HepG2 (cell line): Measurements from ENCODE around the gene NFE2L1. TPM values are rescaled to one million over a fixed set of nuclear protein-coding genes. Genes with fewer than 3 reads are reported as not detected.

Source experiments
- BHLHE40 ChIP-seq: IDR thresholded peaks from 2 replicates; pipeline ENCODE4 v1.6.1; 2011; ENCODE audit warnings: low read length, improper control_type of control experiment
- BORCS8-MEF2B ChIP-seq: sonication (generic); formaldehyde crosslinking; IDR thresholded peaks from 2 replicates; pipeline ENCODE4 v1.8.0; 2022; ENCODE audit warnings: mild to moderate bottlenecking, missing genetic modification reagents
- CENPT ChIP-seq: sonication (generic); formaldehyde crosslinking; IDR thresholded peaks from 2 replicates; pipeline ENCODE4 v1.8.0; 2022; ENCODE audit warnings: low read depth, mild to moderate bottlenecking, moderate library complexity, missing genetic modification reagents
- CHCHD3 ChIP-seq: sonication (generic); formaldehyde crosslinking; IDR thresholded peaks from 2 replicates; pipeline ENCODE4 v1.8.0; 2022; ENCODE audit warnings: mild to moderate bottlenecking, missing genetic modification reagents, moderate library complexity
- HDAC2 ChIP-seq: sonication (generic); formaldehyde crosslinking; IDR thresholded peaks from 2 replicates; pipeline ENCODE4 v1.4.0; 2020; ENCODE audit warnings: missing genetic modification reagents
- ISL2 ChIP-seq: sonication (generic); formaldehyde crosslinking; IDR thresholded peaks from 2 replicates; pipeline ENCODE4 v1.5.0; 2020; ENCODE audit warnings: missing genetic modification reagents
- JDP2 ChIP-seq: sonication (generic); formaldehyde crosslinking; IDR thresholded peaks from 2 replicates; pipeline ENCODE4 v1.8.1; 2022; ENCODE audit warnings: missing genetic modification reagents, borderline replicate concordance
- KDM6A ChIP-seq: IDR thresholded peaks from 2 replicates; pipeline ENCODE4 v1.6.1; 2016; ENCODE audit warnings: low read depth
- MBD4 ChIP-seq: IDR thresholded peaks from 2 replicates; pipeline ENCODE4 v1.6.1; 2012; ENCODE audit warnings: low read length, inconsistent platforms, borderline replicate concordance
- MEF2D ChIP-seq: sonication (generic); formaldehyde crosslinking; IDR thresholded peaks from 2 replicates; pipeline ENCODE4 v1.5.1; 2020; ENCODE audit warnings: mild to moderate bottlenecking, missing genetic modification reagents
- SIX1 ChIP-seq: sonication (generic); formaldehyde crosslinking; IDR thresholded peaks from 2 replicates; pipeline ENCODE4 v1.4.0; 2020; ENCODE audit warnings: missing genetic modification reagents, borderline replicate concordance
- SNAPC2 ChIP-seq: sonication (generic); formaldehyde crosslinking; IDR thresholded peaks from 2 replicates; pipeline ENCODE4 v1.8.1; 2022; ENCODE audit warnings: mild to moderate bottlenecking, missing genetic modification reagents
- TAF1 ChIP-seq: sonication (generic); formaldehyde crosslinking; IDR thresholded peaks from 2 replicates; pipeline ENCODE4 v1.4.0; 2020; ENCODE audit warnings: missing genetic modification reagents
- TBL1XR1 ChIP-seq: fragments of 150-350 bp; IDR thresholded peaks from 2 replicates; pipeline ENCODE4 v1.6.1; 2014; ENCODE audit warnings: borderline replicate concordance, low read length; ENCODE audit not compliant: partially characterized antibody
- ZBTB8A ChIP-seq: sonication (generic); formaldehyde crosslinking; IDR thresholded peaks from 2 replicates; pipeline ENCODE4 v1.4.0; 2020; ENCODE audit warnings: mild to moderate bottlenecking, low read depth, missing genetic modification reagents, borderline replicate concordance
- ZKSCAN1 ChIP-seq: fragments of 150-350 bp; IDR thresholded peaks from 2 replicates; pipeline ENCODE4 v1.6.1; 2014; ENCODE audit warnings: low read length
- ZNF331 ChIP-seq: sonication (generic); formaldehyde crosslinking; IDR thresholded peaks from 2 replicates; pipeline ENCODE4 v1.4.0; 2020; ENCODE audit warnings: missing genetic modification reagents
- ZNF343 ChIP-seq: sonication (generic); formaldehyde crosslinking; IDR thresholded peaks from 2 replicates; pipeline ENCODE4 v1.4.0; 2020; ENCODE audit warnings: mild to moderate bottlenecking, missing genetic modification reagents
- ZNF501 ChIP-seq: sonication (generic); formaldehyde crosslinking; IDR thresholded peaks from 2 replicates; pipeline ENCODE4 v1.5.1; 2020; ENCODE audit warnings: mild to moderate bottlenecking, moderate library complexity, missing genetic modification reagents
- polyA plus RNA-seq, 8 experiments: library from polyadenylated mRNA; depleted of rRNA in 3 of 8; stranded (reverse) in 7 of 8; unstranded in 1 of 8; fragments of >200 nt; fragmentation: Illumina TruSeq in 4 of 8; extraction: Trizol in 4 of 8; gene quantifications; 2 replicates each; pipeline versions ENCODE4 v1.2.1 to v1.2.3, GENCODE V29; 2011 to 2016; ENCODE audit warnings: low read depth in 4 of 8, missing spikeins in 1 of 8, mixed read lengths in 1 of 8; ENCODE audit not compliant: insufficient read depth in 1 of 8
- total RNA-seq, 5 experiments: library from RNA; depleted of rRNA; stranded (reverse); fragments of >200 nt; fragmentation: Illumina TruSeq; extraction: Trizol; gene quantifications; 2 replicates each; pipeline ENCODE4 v1.2.3, GENCODE V29; 2016; ENCODE audit warnings: low read depth in 1 of 5
- TF ChIP-seq, protein P1 (sequence below): sonication (generic); formaldehyde crosslinking; IDR thresholded peaks from 2 replicates; pipeline ENCODE4 v1.4.0; 2020; ENCODE audit warnings: missing genetic modification reagents
- TF ChIP-seq, protein P2 (sequence below): sonication (generic); formaldehyde crosslinking; IDR thresholded peaks from 2 replicates; pipeline ENCODE4 v1.4.0; 2020; ENCODE audit warnings: missing genetic modification reagents
- TF ChIP-seq, protein P3 (sequence below): IDR thresholded peaks from 2 replicates; pipeline ENCODE4 v1.6.1; 2016; ENCODE audit warnings: low read depth, borderline replicate concordance
- TF ChIP-seq, protein P4 (sequence below): sonication (generic); formaldehyde crosslinking; IDR thresholded peaks from 2 replicates; pipeline ENCODE4 v1.5.1; 2020; ENCODE audit warnings: missing genetic modification reagents, mild to moderate bottlenecking, borderline replicate concordance
- TF ChIP-seq, protein P5 (sequence below): IDR thresholded peaks from 2 replicates; pipeline ENCODE4 v1.6.1; 2016; ENCODE audit warnings: missing genetic modification reagents, missing compliant biosample characterization

The NFE2L1 gene
- total and polyA plus RNA-seq, 2 of the 13 experiments (the other 11 are each of a cell fraction or from before 2014, with no cell fraction given) = 67.0 to 234 TPM

DNA sequence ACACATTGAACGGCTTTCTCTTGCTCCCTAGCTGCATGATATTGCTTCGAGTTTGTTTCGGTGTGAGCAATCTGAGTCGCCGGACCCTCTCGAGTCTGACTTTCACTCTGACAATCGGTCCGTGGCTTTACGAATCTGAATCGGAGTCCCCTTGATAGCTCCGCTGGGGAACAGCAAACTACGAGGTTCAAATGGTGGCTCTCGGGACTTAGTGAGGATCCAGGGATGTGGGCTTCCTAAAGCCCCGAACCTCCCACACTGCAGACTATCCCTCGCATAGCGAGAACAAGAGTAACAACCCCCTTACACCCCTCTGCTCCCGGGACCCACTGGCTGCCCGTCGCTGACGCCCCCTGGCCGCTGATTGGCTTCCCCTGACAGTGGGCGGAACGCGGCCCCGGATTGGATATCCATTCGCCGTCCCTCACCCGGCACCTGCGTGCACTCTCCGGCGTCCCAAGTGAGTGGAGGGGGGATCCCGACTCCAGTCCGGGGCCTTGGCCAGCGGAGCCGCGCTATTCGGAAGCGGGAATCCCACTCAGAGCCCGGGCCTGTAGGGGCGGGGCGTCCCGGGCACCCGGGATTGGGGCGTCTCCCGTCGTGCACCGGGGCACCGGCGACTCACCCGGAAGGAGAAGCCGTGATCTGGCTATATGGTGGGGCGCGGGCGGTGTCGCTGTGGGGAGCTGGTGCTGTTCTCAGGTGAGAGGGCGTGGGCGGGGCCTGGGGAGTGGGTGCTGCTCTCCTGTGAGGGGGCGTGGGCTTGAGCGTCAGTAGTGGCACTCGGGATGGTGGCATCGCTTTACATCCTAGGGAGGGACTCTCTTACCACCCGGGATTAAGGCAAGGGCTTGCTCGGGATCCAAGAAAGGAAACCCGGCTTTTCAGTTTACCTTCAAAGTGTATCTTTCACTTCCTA lies 59.2 kb downstream of the NFE2L1 start, which contains the start of gene SNX11 (continued):
- TF ChIP-seq, protein P1, sequence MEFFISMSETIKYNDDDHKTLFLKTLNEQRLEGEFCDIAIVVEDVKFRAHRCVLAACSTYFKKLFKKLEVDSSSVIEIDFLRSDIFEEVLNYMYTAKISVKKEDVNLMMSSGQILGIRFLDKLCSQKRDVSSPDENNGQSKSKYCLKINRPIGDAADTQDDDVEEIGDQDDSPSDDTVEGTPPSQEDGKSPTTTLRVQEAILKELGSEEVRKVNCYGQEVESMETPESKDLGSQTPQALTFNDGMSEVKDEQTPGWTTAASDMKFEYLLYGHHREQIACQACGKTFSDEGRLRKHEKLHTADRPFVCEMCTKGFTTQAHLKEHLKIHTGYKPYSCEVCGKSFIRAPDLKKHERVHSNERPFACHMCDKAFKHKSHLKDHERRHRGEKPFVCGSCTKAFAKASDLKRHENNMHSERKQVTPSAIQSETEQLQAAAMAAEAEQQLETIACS (CRISPR knock-in tag) = no peak
- TF ChIP-seq ZNF343 (CRISPR knock-in tag) = no peak
- no peak for TF ChIP-seq MBD4
- TF ChIP-seq ZKSCAN1 = no peak
- TF ChIP-seq BHLHE40 = peak; percentile 38; the same call in 1 of the 2 replicates
- TF ChIP-seq JDP2 (CRISPR knock-in tag) = no peak
- peak; percentile 92 for TF ChIP-seq CHCHD3 (CRISPR knock-in tag)
- TF ChIP-seq, protein P2, sequence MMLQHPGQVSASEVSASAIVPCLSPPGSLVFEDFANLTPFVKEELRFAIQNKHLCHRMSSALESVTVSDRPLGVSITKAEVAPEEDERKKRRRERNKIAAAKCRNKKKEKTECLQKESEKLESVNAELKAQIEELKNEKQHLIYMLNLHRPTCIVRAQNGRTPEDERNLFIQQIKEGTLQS (CRISPR knock-in tag) = no peak
- TF ChIP-seq, protein P3, sequence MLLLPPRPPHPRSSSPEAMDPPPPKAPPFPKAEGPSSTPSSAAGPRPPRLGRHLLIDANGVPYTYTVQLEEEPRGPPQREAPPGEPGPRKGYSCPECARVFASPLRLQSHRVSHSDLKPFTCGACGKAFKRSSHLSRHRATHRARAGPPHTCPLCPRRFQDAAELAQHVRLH (CRISPR knock-in tag) = peak; percentile 15; the same call in 1 of the 2 replicates
- TF ChIP-seq KDM6A (CRISPR knock-in tag) = no peak
- peak; percentile 65 for TF ChIP-seq ZNF331 (CRISPR knock-in tag)
- TF ChIP-seq ZNF501 (CRISPR knock-in tag) = peak; percentile 99
- TF ChIP-seq, protein P4, sequence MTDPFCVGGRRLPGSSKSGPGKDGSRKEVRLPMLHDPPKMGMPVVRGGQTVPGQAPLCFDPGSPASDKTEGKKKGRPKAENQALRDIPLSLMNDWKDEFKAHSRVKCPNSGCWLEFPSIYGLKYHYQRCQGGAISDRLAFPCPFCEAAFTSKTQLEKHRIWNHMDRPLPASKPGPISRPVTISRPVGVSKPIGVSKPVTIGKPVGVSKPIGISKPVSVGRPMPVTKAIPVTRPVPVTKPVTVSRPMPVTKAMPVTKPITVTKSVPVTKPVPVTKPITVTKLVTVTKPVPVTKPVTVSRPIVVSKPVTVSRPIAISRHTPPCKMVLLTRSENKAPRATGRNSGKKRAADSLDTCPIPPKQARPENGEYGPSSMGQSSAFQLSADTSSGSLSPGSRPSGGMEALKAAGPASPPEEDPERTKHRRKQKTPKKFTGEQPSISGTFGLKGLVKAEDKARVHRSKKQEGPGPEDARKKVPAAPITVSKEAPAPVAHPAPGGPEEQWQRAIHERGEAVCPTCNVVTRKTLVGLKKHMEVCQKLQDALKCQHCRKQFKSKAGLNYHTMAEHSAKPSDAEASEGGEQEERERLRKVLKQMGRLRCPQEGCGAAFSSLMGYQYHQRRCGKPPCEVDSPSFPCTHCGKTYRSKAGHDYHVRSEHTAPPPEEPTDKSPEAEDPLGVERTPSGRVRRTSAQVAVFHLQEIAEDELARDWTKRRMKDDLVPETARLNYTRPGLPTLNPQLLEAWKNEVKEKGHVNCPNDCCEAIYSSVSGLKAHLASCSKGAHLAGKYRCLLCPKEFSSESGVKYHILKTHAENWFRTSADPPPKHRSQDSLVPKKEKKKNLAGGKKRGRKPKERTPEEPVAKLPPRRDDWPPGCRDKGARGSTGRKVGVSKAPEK (CRISPR knock-in tag) = 0 out of 2 replicates have a peak, but pooled peaks have one; percentile 26
- peak; percentile 85 for TF ChIP-seq TAF1
- no peak for TF ChIP-seq CENPT (CRISPR knock-in tag)
- TF ChIP-seq ISL2 = peak; percentile 54; the same call in 1 of the 2 replicates
- TF ChIP-seq, protein P5, sequence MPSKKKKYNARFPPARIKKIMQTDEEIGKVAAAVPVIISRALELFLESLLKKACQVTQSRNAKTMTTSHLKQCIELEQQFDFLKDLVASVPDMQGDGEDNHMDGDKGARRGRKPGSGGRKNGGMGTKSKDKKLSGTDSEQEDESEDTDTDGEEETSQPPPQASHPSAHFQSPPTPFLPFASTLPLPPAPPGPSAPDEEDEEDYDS (CRISPR knock-in tag) = peak; percentile 82
- peak; percentile 41 for TF ChIP-seq TBL1XR1
- peak; percentile 88; the same call in 1 of the 2 replicates for TF ChIP-seq MEF2D (CRISPR knock-in tag)
- peak; percentile 24; the same call in 1 of the 2 replicates for TF ChIP-seq SNAPC2 (CRISPR knock-in tag)
- peak; percentile 84; the same call in 1 of the 2 replicates for TF ChIP-seq BORCS8-MEF2B (CRISPR knock-in tag)
- TF ChIP-seq HDAC2 (CRISPR knock-in tag) = peak; percentile 26; the same call in 1 of the 2 replicates
- TF ChIP-seq ZBTB8A (CRISPR knock-in tag) = peak; percentile 76; the same call in 1 of the 2 replicates
- peak; percentile 57 for TF ChIP-seq SIX1 (CRISPR knock-in tag)
